ENCODE results near the gene OR1J4.

DNA sequence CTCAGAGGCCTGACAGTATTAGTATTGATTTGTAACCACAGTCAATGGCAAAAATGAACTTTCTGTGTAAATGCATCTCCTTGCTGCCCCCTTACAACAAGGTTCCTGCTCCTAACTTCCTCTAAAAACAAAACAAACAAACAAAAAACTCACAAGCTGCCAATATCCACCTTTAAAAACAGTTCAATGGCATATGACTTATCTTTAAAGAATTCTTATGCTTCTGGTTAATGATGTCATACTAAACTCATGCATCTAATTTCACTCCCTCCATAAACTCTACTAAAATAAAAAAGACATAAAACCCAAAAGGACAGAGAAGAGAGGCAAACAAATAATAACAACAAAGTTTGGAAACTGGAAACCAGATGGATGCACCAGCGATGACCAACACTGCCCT is 17.2 kb downstream of the OR1J4 start:
- TF ChIP-seq, protein P1, sequence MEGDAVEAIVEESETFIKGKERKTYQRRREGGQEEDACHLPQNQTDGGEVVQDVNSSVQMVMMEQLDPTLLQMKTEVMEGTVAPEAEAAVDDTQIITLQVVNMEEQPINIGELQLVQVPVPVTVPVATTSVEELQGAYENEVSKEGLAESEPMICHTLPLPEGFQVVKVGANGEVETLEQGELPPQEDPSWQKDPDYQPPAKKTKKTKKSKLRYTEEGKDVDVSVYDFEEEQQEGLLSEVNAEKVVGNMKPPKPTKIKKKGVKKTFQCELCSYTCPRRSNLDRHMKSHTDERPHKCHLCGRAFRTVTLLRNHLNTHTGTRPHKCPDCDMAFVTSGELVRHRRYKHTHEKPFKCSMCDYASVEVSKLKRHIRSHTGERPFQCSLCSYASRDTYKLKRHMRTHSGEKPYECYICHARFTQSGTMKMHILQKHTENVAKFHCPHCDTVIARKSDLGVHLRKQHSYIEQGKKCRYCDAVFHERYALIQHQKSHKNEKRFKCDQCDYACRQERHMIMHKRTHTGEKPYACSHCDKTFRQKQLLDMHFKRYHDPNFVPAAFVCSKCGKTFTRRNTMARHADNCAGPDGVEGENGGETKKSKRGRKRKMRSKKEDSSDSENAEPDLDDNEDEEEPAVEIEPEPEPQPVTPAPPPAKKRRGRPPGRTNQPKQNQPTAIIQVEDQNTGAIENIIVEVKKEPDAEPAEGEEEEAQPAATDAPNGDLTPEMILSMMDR (optimal IDR thresholded peaks at IDR 0.05 in 1 of 3, IDR thresholded peaks at IDR 0.05 in 1 of 3, conservative IDR thresholded peaks at IDR 0.05 in 1 of 3; ENCODE audit: extremely low read depth in 1 of 3, insufficient read depth in 2 of 3, low read length in 3 of 3): no peak
- TF ChIP-seq EZH2 (IDR thresholded peaks at IDR 0.05; ENCODE audit: low read length): no peak

Data from keratinocyte (primary cell).